ENCODE measurements around the gene DNAJA3.

DNAJA3 gene

GRCh38 chr16:4471869-4472268, 46.2 kb downstream of the DNAJA3 start:
- peak overlapping the region; percentile 30 for H3K27ac ChIP-seq
- TF ChIP-seq CTCF (conservative IDR thresholded peaks at IDR 0.05; ENCODE audit: low read depth) = no peak
- POLR2A ChIA-PET (ENCODE audit: low non-redundant PET) = interaction anchor here (1.3 kb wide), 1 partner anchor 8 kb away, joined by 3 read pairs; no protein-coding TSS in a partner anchor
- no peak for DNase-seq (ENCODE audit: low spot score)
- CTCF ChIA-PET = interaction anchor here (0.6 kb wide), 2 partner anchors 21 to 43 kb away, joined by 3 to 4 read pairs; no protein-coding TSS in a partner anchor

GRCh38 chr16:4472880-4473279, 47.2 kb downstream of the DNAJA3 start:
- POLR2A ChIA-PET (ENCODE audit: low non-redundant PET) = interaction anchor here (1.3 kb wide), 1 partner anchor 9 kb away, joined by 3 read pairs; no protein-coding TSS in a partner anchor
- H3K27ac ChIP-seq = no peak overlapping the region; the same call in 1 of the 2 replicates
- CTCF ChIA-PET = no interaction called here
- no peak for DNase-seq (ENCODE audit: low spot score)
- TF ChIP-seq CTCF (conservative IDR thresholded peaks at IDR 0.05; ENCODE audit: low read depth) = no peak

GRCh38 chr16:4474192-4474961, 48.7 kb downstream of the DNAJA3 start, which contains the start of gene NMRAL1:
NMRAL1 (minus strand) TSS chr16:4474625; CDS start chr16:4474132, 493 bp downstream.
- ChIA-PET POLR2A (ENCODE audit: low non-redundant PET) (interaction anchor here (1.0 kb wide), 1 partner anchor 10 kb away, joined by 3 read pairs; no protein-coding TSS in a partner anchor), CTCF (interaction anchor here (0.6 to 0.7 kb wide), 2 partner anchors 9 to 147 kb away, joined by 3 to 4 read pairs; no protein-coding TSS in a partner anchor)
- DNase-seq (ENCODE audit: low spot score) = peak; percentile 89
- no peak for TF ChIP-seq CTCF (conservative IDR thresholded peaks at IDR 0.05; ENCODE audit: low read depth)
- peak within 1 kb of the TSS; percentile 86 for H3K27ac ChIP-seq

GRCh38 chr16:4475880-4476788, 50.5 kb downstream of the DNAJA3 start, which contains the start of gene HMOX2:
HMOX2 (plus strand) TSS chr16:4476398; CDS start chr16:4505525, 29,127 bp downstream.
- H3K27ac ChIP-seq = peak within 1 kb of the TSS; percentile 86
- DNase-seq (ENCODE audit: low spot score) = peak; percentile 89
- CTCF ChIA-PET = interaction anchor here (0.6 to 1.5 kb wide), 6 partner anchors 11 to 646 kb away, joined by 3 to 11 read pairs (median 4); no protein-coding TSS in a partner anchor
- POLR2A ChIA-PET (ENCODE audit: low non-redundant PET) = interaction anchor here (0.6 kb wide), 2 partner anchors 11 to 12 kb away, joined by 3 read pairs; no protein-coding TSS in a partner anchor
- TF ChIP-seq CTCF (conservative IDR thresholded peaks at IDR 0.05; ENCODE audit: low read depth) = peak; percentile 87

GRCh38 chr16:4477966-4478365, 52.3 kb downstream of the DNAJA3 start:
- DNase-seq (ENCODE audit: low spot score) = peak; percentile 74
- no peak for TF ChIP-seq CTCF (conservative IDR thresholded peaks at IDR 0.05; ENCODE audit: low read depth)
- ChIA-PET CTCF (interaction anchor here (0.5 to 0.8 kb wide), 4 partner anchors 14 to 500 kb away, joined by 3 to 6 read pairs (median 4); no protein-coding TSS in a partner anchor), POLR2A (ENCODE audit: low non-redundant PET) (no interaction called here)
- H3K27ac ChIP-seq = peak overlapping the region; percentile 86

GRCh38 chr16:4481526-4481925, 55.9 kb downstream of the DNAJA3 start:
- CTCF ChIA-PET = no interaction called here
- POLR2A ChIA-PET (ENCODE audit: low non-redundant PET) = no interaction called here
- DNase-seq (ENCODE audit: low spot score) = no peak
- no peak overlapping the region for H3K27ac ChIP-seq
- TF ChIP-seq CTCF (conservative IDR thresholded peaks at IDR 0.05; ENCODE audit: low read depth) = no peak
